Measurements from ENCODE around the gene MAGT1. TPM values are rescaled to one million over a fixed set of nuclear protein-coding genes. Genes with fewer than 3 reads are reported as not detected.
A peak's percentile ranks its signal among the peaks of the same experiment; 100 is the strongest.
"Not testable (repeated sequence)": the region's sequence is repeated elsewhere in the genome, so short reads cannot be mapped to it uniquely, and the experiment has no call there.

MAGT1 gene
- total RNA-seq (2013): 55.5 TPM
- polyA plus RNA-seq (10 to 100 TPM; 18.0 to 29.3 (median 20.0) TPM), polyA minus RNA-seq (45.0 and 47.0 TPM in 2 replicates), total RNA-seq (103 to 163 (median 137) reads per million in 11 experiments)

GRCh38 chrX:77894921-77895886, at the start of gene MAGT1:
TSS of gene MAGT1 (minus strand) at chrX:77895435. CDS start at chrX:77895410, 25 bp downstream.
- no peak for TF ChIP-seq CTCF (IDR thresholded peaks at IDR 0.05)
- Mint-ChIP-seq H3K4me3 (peak within 1 kb of the TSS; percentile 90 to 95), H3K9me3 (peaks cover 0 to 10% (median 2%) of the 10 kb centered on the region in 7 donors), H3K4me1 (peaks cover 11% of the 10 kb centered on the region), H3K27me3 (ENCODE audit: low read depth in 3 of 3) (peaks cover 0 to 9% (median 2%) of the 10 kb centered on the region in 3 donors), H3K36me3 (peaks cover 2 to 4% of the 10 kb centered on the region in 2 donors), H3K27ac (peak within 1 kb of the TSS; percentile 96 to 100 (median 99))
- peak within 1 kb of the TSS; percentile 91 to 100 for H3K27ac ChIP-seq (ENCODE audit: low read depth in 1 of 2, low read length in 2 of 2)
- peaks cover 57% of the 10 kb centered on the region for H3K79me2 ChIP-seq (ENCODE audit: insufficient read depth, low read length)
- H3K9me3 ChIP-seq (replicated peaks in 1 of 2; ENCODE audit: control insufficient read depth in 1 of 2, insufficient read depth in 1 of 2, low read length in 2 of 2): no peaks in the 10 kb centered on the region
- DNase-seq: peak; percentile 95 to 97 (median 96)
- peak within 1 kb of the TSS; percentile 63 for H2AFZ ChIP-seq (ENCODE audit: insufficient read depth, low read depth, low read length, poor library complexity, severe bottlenecking)
- no peaks in the 10 kb centered on the region for H3K27me3 ChIP-seq (ENCODE audit: control insufficient read depth in 2 of 2, insufficient read depth in 2 of 2, low read length in 2 of 2)
- 0% methylated on average over 6 of the region's 49 CpGs for WGBS (ENCODE audit: insufficient coverage)
- no peaks in the 10 kb centered on the region for H3K36me3 ChIP-seq (replicated peaks in 1 of 2; ENCODE audit: control insufficient read depth in 1 of 2, insufficient read depth in 2 of 2, low read length in 2 of 2)
- intact Hi-C loops (cut with micrococcal nuclease): loop anchor here in 1 of 2 donors (5.0 kb wide), 2 partner anchors 108 to 212 kb away; partner anchors contain the start of gene ATRX
- peak within 1 kb of the TSS; percentile 78 for H3K9ac ChIP-seq (ENCODE audit: insufficient read depth, low read length, poor library complexity, severe bottlenecking)
- peaks cover 3% of the 10 kb centered on the region for H4K20me1 ChIP-seq (ENCODE audit: insufficient read depth, low read length)
- peak within 1 kb of the TSS; percentile 64 to 95 (median 89) for H3K4me3 ChIP-seq (replicated peaks in 1 of 3; ENCODE audit: low read depth in 2 of 3, low read length in 3 of 3)
- H3K4me2 ChIP-seq (replicated peaks; ENCODE audit: extremely low read depth, low read length, poor library complexity, severe bottlenecking): peak within 1 kb of the TSS; percentile 81
- peaks cover 8 to 11% of the 10 kb centered on the region in 2 donors for H3K4me1 ChIP-seq (ENCODE audit: control insufficient read depth in 1 of 2, insufficient read depth in 2 of 2, low read length in 2 of 2)

GRCh38 chrX:77945031-77945430, 49.8 kb upstream of the MAGT1 start:
- H3K4me3 Mint-ChIP-seq; H3K36me3 ChIP-seq (replicated peaks in 1 of 2; ENCODE audit: control insufficient read depth in 1 of 2, insufficient read depth in 2 of 2, low read length in 2 of 2); DNase-seq; H3K36me3 Mint-ChIP-seq; H3K9me3 Mint-ChIP-seq; H3K4me3 ChIP-seq (replicated peaks in 1 of 3; ENCODE audit: low read depth in 2 of 3, low read length in 3 of 3); H3K9me3 ChIP-seq (replicated peaks in 1 of 2; ENCODE audit: control insufficient read depth in 1 of 2, insufficient read depth in 1 of 2, low read length in 2 of 2); H3K79me2 ChIP-seq (ENCODE audit: insufficient read depth, low read length); H3K27me3 Mint-ChIP-seq (ENCODE audit: low read depth in 3 of 3); H3K4me2 ChIP-seq (replicated peaks; ENCODE audit: extremely low read depth, low read length, poor library complexity, severe bottlenecking); H3K9ac ChIP-seq (ENCODE audit: insufficient read depth, low read length, poor library complexity, severe bottlenecking); intact Hi-C loops (cut with micrococcal nuclease); H2AFZ ChIP-seq (ENCODE audit: insufficient read depth, low read depth, low read length, poor library complexity, severe bottlenecking); H4K20me1 ChIP-seq (ENCODE audit: insufficient read depth, low read length); H3K27ac ChIP-seq (ENCODE audit: low read depth in 1 of 2, low read length in 2 of 2); H3K27me3 ChIP-seq (ENCODE audit: control insufficient read depth in 2 of 2, insufficient read depth in 2 of 2, low read length in 2 of 2): not testable (repeated sequence)
- Mint-ChIP-seq H3K27ac (peak overlapping the region in 2 of 7 donors; percentile 56 to 65), H3K4me1 (peaks cover 11% of the 10 kb centered on the region)
- WGBS (ENCODE audit: insufficient coverage): no CpG with 5 or more reads among the region's 6 CpGs
- H3K4me1 ChIP-seq (ENCODE audit: control insufficient read depth in 1 of 2, insufficient read depth in 2 of 2, low read length in 2 of 2): peaks cover 15 to 22% of the 10 kb centered on the region in 2 donors
